ENCODE results near the gene PRSS27.
"Not testable (repeated sequence)": the region's sequence is repeated elsewhere in the genome, so short reads cannot be mapped to it uniquely, and the experiment has no call there.

PRSS27 gene

DNA sequence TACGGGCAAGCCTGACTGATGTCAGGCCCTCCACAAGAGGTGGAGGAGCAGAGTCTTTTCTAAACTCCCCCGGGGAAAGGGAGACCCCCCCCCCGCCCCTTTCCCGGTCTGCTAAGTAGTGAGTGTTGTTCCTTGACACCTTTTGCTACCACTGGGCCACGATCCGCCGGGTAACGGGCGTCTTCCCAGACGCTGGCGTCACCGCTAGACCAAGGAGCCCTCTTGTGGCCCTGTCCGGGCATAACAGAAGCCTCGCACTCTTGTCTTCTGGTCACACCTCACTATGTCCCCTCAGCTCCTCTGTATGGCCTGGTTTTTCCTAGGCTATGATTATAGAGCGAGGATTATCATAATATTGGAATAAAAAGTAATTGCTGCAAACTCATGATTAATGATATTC lies 50.0 kb downstream of the PRSS27 start:
- FAIRE-seq, result not testable (repeated sequence)

GRCh38 chr16:2669587-2669986 lies 50.4 kb downstream of the PRSS27 start:
- not testable (repeated sequence) for FAIRE-seq

DNA sequence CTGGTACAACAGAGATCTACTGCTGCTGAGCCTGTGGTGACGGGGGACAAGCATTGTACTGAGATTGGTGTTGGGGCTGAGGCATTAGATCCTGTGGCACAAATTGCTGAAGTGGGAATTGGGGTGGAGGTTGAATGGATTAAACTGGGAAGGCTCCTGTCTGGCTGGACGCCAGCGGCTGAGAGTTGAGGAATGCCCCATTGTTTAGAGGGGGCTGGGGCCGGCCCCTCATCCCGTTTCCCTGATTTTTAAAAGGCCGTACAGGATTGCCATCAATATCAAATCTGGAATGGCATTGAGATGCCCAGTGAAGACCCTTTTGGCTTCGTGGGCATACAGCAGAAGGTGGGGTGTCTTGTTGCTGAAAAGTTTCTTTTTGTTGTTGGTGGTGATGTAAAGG lies 53.4 kb downstream of the PRSS27 start:
- FAIRE-seq, result not testable (repeated sequence)

- FAIRE-seq, result no peak
Measured at GRCh38 chr16:2664574-2664982, 55.4 kb downstream of the PRSS27 start.

- no peak for FAIRE-seq
Measured at GRCh38 chr16:2663553-2664546, 56.2 kb downstream of the PRSS27 start.

All from colon (tissue), 2 donors.